ENCODE data around the gene RNF121.

GRCh38 chr11:71914617-71915189, 14.1 kb upstream of the RNF121 start:
- TF ChIP-seq CTCF (IDR thresholded peaks at IDR 0.05; ENCODE audit: borderline replicate concordance, extremely low read depth, low read length, poor library complexity, severe bottlenecking) (no peak), EZH2 (IDR thresholded peaks at IDR 0.05; ENCODE audit: borderline replicate concordance, low read depth, low read length, severe bottlenecking) (no peak)

Data from DND-41 (cell line).